ENCODE measurements around the gene SAPCD1.
A peak's percentile ranks its signal among the peaks of the same experiment; 100 is the strongest.

Gene SAPCD1

DNA sequence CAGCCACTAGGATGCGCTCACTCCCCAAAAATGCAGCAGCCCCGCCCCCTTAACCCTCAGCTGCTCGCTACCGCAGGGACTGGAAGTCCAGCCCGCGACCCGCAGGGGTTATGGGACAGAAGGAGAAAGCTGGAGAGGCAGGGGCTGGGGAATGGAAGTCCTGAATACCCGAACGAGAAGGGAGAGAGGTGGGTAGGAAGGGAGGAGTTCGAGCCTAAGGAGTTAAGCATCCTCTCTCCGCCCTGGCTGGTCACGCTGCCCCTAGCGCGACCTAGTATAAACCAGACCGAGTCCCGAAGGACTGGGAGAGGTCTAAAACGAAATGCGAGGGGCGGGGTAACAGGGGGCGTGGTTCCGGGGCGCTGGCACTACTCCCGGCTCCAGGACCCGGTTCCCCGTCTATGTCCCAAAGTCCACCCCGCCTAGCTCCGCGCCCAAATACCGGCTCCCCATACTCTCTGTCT is 32.9 kb upstream of the SAPCD1 start:
- peak; percentile 95 for DNase-seq (ENCODE audit: low spot score)

DNA sequence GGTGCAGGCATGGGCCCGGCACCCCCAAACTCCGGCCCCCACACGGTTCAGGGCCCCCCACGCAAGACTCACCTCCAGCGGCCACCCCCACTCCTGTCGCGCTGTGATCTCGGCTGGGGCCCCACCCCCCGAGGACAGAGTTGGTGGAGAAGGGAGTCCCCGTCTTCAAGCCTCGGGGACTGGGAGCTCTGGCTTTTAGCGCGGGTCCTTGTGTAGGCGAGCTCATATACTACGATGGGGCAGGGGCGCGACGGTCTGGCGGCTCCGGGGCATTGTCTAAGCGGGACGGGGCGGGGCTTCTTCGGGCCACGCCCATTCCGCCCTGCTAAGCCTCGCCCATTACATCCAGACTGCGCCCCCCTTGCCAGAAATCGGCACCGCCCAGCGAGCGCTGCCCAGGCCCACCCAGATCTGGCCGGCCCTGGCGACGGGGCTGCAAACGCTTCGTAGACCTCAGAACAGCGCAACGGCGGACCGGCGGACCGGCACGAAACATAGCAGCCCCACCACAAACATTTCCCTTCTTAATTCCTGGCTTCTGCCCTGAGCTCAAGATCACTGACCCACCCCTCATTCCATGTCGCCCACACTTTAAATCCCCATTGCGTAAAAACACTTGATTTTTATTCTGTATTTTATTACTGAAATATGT is 32.4 kb upstream of the SAPCD1 start:
- peak; percentile 94 for DNase-seq (ENCODE audit: low spot score)

DNA sequence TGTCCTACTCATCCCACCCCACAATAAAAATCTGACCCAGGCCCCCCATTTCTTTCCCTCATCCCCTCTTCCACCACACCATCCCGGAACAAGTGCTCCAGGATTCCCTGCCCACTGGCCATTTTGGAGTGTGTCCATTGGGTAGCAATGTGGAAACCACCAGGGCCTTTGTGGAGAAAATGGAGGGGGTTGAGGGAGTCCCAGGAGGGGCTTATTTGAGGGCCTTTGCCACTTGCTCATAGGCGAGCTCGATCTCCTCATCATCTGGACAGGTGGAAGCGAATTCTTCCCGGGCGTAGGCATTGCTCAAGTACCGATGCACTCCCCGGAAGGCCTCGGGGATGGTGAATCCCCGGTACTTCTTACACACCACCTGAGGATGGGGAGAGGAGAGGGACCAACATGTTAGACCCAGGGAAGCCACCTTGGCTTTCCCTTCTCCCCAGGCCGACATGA is 31.8 kb upstream of the SAPCD1 start:
- DNase-seq (ENCODE audit: low spot score), result no peak

DNA sequence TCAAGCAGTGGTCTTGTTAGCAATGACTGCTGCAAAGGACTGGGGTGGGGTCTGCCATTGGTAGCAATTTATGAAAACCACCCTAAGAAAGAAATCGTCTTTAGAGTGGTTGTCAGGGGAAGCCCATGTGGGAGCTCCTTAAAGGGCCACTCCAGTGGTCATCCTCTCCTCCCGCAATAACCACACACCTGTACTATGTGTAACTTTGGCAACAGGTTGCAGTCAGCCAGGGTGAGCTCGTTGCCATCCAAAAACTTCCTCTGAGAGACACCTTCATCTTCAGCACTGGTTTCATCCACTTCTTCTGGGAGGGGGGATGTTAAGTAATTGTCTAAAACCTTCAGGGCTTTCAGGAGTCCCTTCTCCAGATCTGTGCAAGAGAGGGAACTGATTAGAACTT is 30.4 kb upstream of the SAPCD1 start:
- DNase-seq (ENCODE audit: low spot score), result no peak

DNA sequence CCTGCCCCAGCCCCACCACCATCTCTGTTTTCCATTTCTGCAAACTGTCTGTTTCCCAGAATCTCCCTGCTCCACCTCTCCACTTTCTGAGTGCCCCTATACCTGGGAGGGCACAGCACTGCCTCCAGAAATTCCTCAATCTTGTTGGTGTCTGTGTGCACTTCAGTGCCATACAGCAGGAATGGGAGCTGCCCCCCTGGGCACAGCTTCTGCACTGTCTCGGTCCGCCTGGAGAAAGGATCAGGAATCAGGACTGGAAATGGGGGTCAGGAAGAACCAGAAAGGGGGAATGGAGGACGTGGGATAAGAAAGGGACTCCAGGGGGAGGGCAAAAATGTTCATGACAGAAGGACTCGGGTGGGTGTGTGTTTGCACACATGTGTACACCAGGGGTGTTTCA is 28.7 kb upstream of the SAPCD1 start:
- no peak for DNase-seq (ENCODE audit: low spot score)

DNA sequence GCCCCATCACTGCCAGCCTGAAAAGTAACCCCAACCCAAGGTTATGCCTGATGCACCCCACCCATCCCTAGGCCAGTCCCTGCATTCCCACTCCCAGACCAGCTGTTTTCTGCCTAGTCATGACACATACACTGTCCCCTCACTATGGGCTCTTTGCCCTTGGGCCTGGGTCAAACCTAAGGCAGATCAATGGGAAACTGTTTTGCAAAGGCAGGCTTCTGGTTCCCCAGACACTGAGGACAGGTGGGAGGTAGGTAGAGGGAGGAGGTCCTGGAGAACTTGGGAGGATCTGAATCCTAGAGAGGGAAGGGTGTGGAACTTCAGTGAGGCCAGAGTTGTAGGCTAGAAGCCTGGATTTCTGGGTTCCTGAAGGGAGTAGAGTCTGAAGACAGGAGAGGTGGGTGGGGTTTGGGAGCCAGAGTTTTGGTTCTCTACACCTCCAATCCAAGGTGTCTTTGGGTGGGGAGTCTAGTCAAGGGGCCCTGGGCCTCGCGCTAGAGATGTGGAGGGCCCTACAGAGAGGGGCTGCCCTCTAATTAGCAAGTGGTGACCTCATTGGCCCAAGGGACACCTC is 28.1 kb upstream of the SAPCD1 start:
- no peak for DNase-seq (ENCODE audit: low spot score)

DNA sequence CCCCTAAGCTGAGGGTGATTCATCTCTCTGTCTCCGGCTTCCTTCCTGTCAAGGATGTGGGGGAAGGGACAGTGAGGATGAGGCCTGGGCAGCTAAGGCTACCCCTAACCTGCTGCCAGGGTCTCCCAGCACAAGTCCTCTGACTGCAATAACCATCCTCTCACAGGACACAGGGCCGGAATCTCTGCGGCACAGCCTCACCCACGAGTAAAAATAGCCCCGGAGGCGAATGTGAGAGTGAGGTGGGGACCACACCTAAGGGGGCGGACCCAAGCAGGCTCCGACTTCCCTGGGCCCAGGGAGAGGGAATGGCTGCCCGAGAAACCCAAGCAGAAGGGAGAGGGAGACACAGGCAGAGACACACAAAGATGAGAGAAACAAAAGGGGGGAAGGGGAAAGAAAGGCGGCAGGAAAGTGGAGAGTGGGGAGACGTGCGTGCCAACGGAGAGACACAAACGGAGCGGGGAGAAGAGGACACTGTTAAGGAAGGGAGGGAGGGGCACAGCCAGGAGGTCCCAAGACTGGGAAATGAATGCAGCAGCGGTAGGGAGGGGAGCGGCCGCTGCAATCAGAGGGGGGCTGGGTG is 27.5 kb upstream of the SAPCD1 start:
- peak; percentile 80 for DNase-seq (ENCODE audit: low spot score)

DNA sequence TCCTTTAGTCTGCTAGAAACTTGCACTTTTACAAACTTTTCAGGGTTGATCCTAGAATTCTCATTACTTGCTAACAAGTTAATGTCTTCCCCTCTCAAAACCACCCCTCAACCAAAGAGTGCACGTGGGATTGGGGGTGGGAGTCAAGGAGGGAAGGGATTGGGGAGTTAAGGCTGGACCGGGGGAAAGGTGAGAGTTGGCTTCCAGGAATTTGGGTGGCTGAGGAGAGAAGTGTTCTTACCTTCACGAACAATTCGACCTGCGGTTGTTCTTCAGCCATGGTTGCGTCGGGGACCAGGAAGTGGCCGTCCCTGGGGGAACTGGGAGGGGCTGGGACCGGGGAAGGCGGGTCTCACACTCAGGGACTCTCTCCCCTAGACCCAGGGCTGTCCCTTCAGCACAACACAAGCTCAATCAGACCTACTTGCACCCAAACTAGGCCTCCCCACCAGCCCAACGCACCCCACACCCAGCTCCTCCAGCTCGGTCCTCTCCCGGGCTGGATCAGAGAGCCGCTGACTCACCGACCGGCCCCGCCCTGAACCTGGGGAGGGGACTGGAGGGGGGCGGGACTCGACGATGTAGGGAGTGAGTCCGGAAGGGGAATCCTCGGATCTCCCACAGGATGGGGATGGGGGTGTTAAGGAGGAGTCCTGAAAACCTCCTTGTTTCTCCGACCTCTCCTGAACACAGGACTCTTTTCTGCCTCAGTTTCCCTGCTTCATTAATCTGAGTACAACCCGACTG is 26.3 kb upstream of the SAPCD1 start, which contains the start of gene CLIC1:
TSS of gene CLIC1 (minus strand) at position 510 of the 747 bp plus-strand sequence. CDS start at position 280, 230 bp downstream.
- peak; percentile 94 for DNase-seq (ENCODE audit: low spot score)

DNA sequence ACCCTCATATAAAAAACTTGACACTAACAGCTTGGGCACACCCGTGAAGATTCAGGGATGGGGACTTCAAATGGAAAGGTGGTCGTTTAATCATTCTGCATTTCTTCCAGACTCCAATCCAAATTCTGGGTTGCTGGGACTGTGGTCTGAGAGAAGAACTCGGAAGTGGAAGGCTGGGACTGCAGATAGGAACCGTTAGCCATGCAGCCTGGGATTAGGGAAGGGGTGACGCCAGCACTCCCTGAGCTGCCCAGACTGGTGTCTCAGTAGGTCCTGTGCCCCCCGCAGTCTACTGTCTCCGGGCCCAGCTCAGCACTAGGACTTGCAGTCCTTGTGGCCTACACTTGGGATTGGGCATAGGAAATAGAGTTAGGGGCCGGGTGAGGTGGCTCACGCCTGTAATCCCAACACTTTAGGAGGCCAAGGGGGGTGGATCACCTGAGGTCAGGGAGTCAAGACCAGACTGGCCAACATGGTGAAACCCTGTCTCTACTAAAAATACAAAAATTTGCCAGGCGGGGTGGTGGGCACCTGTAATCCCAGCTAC is 25.6 kb upstream of the SAPCD1 start:
- no peak for DNase-seq (ENCODE audit: low spot score)

DNA sequence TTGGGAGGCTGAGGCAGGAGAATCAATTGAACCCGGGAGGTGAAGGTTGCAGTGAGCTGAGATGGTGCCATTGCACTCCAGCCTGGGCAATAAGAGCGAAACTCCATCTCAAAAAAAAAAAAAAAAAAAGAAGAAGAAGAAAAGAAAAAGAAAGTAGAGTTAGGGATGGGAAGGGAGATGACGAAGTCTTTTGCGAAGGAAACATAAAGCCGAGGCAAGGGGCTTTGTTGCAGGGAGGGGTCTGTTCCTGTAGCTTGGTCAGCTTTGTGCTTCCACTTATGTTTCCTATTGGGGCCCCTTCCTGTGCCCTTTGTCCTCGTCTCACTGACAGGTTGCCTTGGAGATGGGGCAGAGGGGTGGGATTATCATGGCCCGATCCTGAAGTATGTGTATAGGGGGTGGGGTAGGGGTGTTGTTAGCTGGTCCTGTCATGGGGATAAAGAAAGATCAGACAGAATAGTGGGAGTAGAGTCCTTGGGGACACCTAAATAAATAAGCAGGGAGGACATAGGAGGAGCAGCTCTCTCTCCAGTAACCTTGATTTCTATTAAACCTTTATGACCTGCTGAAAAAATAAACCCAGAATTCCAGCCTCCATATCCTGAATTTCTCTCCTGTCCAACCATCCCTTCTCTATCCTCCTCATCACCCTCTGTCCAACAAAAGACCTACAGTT is 25.0 kb upstream of the SAPCD1 start:
- no peak for DNase-seq (ENCODE audit: low spot score)

DNA sequence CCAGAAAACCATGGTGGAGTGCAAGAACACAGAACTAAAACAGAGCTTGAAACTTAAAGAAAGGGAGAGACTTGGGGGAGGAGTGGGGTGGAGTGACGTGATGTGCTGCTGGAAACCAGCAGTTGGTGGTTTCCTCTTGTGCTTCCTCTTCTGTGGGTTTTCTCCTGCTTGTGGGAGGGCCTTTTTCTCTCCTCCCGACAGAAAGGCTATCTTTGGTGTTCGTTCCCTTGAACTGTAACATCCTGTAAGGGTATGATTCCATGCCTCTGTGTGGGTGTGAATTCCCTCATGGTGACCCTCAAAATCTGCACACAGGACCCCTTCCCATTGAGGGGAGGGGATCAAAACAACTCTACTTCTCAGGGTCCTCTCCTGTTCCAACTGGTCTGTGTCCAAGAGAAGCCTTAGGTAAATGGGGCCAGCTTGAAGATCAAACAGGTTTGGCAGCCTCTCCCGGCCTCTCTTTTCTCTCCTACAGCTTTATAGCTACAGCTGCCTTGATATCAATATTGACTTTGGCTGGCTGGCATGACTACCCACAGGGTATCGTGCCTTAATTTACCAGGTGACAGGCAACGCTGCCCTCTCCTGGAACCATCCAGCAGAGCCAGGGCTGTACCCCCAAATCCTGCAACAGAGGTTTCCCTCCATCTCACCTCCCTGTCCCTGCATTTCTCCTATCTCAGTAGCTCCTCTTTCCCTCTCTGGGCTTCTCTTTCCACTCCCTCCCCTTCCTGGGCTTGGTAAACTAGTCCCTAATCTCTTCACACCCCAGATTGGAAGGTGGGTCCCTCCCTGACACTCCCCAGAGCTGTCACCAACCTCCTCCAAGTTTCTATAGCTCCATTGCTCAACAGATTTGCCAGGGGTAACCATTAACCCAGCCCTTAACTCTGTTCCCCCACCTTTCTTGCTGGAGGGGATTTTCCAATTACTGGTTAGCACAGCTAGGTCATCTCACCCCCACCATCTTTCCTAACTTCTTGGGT is 24.2 kb upstream of the SAPCD1 start:
- DNase-seq (ENCODE audit: low spot score), result peak; percentile 83

DNA sequence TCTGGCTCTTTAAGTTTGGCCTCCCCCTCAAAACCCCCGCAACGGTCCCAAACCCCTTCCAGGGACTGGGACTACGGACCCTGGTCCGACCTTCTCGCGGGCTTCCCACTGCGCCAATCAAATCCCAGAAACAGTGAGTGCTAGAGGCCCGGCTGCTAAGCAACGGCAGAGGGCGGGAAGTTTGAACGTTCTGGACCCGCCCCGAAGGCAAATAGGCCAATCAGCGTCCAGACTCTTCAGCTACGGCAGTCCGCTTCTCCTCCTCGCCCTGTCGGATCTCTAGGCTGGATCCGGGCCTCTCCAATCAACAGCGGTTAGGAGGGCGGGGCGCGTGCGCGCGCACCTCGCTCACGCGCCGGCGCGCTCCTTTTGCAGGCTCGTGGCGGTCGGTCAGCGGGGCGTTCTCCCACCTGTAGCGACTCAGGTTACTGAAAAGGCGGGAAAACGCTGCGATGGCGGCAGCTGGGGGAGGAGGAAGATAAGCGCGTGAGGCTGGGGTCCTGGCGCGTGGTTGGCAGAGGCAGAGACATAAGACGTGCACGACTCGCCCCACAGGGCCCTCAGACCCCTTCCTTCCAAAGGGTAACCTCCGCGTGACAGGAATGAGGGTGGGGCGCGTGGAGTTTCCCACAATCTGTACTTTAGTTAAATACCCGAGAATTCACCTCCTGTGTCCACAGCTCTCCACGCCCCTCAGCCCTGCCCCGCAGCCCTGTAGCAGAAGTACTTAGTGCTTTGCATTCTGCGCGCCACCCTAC is 22.6 kb upstream of the SAPCD1 start, which contains the start of gene MSH5:
TSS of gene MSH5 (plus strand) at position 367 of the 758 bp plus-strand sequence. CDS start 462 bp downstream, outside the sequence.
- peak; percentile 98 for DNase-seq (ENCODE audit: low spot score)

DNA sequence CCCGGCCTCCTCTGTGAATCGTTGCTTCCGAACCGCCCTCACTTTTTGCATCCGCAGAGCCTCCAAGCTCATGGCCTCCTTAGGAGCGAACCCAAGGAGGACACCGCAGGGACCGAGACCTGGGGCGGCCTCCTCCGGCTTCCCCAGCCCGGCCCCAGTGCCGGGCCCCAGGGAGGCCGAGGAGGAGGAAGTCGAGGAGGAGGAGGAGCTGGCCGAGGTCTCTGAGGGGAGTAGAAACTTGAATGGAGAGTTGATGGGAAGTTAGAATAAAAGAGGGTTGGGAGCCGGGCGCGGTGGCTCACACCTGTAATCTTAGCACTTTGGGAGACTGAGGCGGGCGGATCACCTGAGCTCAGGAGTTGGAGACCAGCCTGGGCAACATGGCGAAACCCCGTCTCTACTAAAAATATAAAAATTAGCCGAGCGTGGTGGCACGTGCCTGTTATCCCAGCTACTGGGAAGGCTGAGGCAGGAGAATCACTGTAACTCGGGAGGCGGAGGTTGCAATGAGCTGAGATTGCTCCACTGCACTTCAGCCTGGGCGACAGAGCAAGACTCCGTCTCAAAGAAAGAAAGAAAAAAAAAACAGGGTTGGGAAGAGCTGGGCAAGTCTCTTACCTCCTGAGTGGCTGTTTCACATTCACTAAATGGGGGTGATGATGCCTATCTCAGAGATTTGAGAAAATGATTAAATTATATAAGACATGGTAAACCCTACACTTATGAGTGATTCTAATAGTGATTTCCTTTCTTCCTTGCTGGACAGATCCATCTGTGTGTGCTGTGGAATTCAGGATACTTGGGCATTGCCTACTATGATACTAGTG is 21.8 kb upstream of the SAPCD1 start:
- no peak for DNase-seq (ENCODE audit: low spot score)

DNA sequence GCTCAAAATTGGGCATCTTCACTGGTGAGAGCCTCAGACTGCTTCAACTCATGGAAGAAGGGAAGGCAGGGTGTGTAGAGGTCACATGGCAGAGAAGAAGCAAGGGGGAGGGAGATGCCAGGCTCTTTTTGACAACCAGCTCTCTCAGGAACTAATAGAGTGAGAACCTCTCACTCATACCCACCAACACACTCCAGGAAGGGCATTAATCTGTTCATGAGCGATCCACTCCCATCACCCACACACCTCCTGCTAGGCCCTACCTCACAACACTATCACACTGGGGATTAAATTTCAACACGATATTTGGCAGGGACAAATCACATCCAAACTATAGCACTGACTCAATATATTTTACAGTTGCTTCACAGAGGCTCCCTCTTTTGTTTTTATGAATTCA is 20.6 kb upstream of the SAPCD1 start:
- DNase-seq (ENCODE audit: low spot score), result no peak

DNA sequence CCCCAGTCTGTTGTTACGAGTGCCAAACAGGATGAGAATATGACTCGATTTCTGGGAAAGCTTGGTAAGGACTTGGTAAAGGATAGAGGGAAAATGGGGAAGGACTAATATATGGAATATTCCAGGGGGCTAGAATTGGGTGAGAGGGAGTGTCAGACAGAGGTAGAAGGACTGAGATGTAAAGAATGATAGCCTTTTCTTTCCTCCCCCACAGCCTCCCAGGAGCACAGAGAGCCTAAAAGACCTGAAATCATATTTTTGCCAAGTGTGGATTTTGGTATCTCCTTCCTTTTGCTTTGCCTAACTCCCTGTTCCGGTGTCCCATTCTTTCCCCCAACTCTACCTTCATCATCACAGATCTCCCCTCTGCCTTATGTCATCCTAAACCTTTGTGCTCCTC is 19.6 kb upstream of the SAPCD1 start:
- DNase-seq (ENCODE audit: low spot score), result no peak

DNA sequence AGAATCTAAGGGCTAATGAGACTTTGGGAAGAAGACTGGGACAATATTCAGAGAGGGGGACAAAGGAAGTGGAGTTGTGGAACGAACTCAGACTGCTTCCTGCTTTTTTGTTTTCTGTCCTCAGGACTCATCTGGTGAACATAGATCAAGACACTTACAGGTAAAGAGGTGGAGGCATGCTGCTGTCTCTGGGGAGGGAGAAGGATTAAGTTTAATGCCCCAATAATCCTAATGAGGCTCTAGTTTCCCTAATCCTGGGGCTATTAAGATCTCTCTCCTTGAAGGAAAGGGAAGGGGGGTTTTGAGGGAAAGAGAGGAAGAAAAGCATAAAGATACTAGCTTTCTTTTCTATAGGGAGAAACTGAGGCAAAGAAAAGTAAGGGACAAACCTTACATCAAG is 18.0 kb upstream of the SAPCD1 start:
- DNase-seq (ENCODE audit: low spot score), result no peak

DNA sequence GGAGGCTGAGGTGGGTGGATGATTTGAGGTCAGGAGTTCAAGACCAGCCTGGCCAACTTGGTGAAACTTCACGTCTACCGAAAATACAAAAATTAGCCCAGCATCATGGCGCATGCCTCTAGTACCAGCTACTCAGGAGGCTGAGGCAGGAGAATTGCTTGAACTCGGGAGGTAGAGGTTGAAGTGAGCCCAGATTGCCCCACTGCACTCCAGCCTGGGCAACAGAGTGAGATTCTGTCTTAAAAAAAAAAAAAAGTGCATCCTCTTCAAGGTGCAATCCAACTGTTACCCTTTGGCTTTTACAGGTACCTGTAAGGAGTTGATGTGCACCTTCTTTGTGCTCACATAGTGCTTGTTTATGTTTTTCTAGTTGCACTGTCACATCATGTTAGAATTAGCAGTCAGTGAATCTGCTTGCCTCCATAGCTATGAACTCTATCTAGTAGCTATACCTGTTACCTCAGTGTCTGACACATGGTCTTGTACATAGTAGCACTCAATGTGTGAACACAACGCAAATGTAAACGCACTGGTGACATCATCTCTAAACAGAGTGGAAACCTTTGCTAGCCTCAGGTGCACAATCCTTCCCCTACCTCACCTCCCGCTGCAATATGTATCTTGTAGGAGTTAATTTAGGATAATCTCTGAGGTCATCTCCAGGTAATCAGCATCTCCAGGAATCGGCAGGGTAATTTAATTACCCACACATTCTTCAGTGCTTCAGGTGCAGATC is 13.0 kb upstream of the SAPCD1 start:
- DNase-seq (ENCODE audit: low spot score), result no peak

DNA sequence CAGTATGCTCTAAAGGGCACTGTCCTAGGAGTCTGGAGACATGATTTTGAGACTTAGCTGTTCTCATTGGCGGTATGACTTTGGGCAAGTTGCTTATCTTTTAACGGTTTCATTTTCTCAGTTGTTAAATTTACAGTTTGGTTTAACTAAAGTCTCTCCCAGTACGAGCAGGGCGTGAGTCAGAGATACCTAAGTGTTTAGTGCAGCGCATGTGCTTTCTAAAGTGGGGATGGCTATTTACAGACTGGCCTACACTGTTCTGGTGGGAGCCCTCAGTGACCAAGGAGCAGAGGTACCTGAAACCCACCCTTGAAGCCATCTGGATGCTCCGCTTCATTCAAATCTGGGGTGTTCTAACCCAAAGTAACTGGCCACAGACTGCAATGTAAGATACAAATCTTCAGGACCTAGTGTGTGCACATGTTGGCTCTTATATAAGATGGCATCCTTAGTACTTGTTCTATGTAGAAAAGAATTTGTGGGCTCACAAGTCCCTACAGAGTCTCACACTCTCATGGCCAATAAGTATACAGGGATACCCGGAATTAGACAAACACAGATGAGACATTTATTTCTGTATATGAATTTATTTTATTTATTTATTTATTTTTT is 11.9 kb upstream of the SAPCD1 start:
- DNase-seq (ENCODE audit: low spot score), result no peak
